OCI-LY3 (cell line): ENCODE results near the gene TRA2B.

Source experiments
- CTCF ChIP-seq: fragments of 200-600, 300-600 bp; sonication (generic); IDR thresholded peaks from 2 replicates; pipeline ENCODE4 v1.5.1; 2014; ENCODE audit warnings: antibody characterized with exemption, low read length, low read depth
- EZH2phosphoT487 ChIP-seq: fragments of 200-600 bp; shearing (Covaris generic); IDR thresholded peaks from 2 replicates; pipeline ENCODE4 v1.6.1; 2018; ENCODE audit warnings: antibody characterized with exemption, mixed run types, low read depth

GRCh38 chr3:185940951-185941350 is 3.1 kb upstream of the TRA2B start:
- TF ChIP-seq CTCF (no peak), EZH2phosphoT487 (no peak)
